ENCODE results near the gene OR10H4.
"Not testable (repeated sequence)": the region's sequence is repeated elsewhere in the genome, so short reads cannot be mapped to it uniquely, and the experiment has no call there.

GRCh38 chr19:15900032-15900431 lies 48.8 kb upstream of the OR10H4 start:
- not testable (repeated sequence) for TF ChIP-seq CTCF, EZH2 (IDR thresholded peaks at IDR 0.05)

All from neural progenitor cell (in vitro differentiated cells).